ENCODE results near the gene ZNF638. TPM values are rescaled to one million over a fixed set of nuclear protein-coding genes. Genes with fewer than 3 reads are reported as not detected.

ZNF638 gene
- polyA plus RNA-seq, 1 of the 3 experiments (the other 2 are of a cell fraction), result 28.1 TPM

GRCh38 chr2:71347517-71347916 is 15.9 kb downstream of the ZNF638 start:
- DNase-seq, result no peak
- no peaks in the 10 kb centered on the region for H3K9me3 ChIP-seq
- H3K79me2 ChIP-seq (ENCODE audit: insufficient read depth), result peaks cover 100% of the 10 kb centered on the region
- TF ChIP-seq, protein P1, sequence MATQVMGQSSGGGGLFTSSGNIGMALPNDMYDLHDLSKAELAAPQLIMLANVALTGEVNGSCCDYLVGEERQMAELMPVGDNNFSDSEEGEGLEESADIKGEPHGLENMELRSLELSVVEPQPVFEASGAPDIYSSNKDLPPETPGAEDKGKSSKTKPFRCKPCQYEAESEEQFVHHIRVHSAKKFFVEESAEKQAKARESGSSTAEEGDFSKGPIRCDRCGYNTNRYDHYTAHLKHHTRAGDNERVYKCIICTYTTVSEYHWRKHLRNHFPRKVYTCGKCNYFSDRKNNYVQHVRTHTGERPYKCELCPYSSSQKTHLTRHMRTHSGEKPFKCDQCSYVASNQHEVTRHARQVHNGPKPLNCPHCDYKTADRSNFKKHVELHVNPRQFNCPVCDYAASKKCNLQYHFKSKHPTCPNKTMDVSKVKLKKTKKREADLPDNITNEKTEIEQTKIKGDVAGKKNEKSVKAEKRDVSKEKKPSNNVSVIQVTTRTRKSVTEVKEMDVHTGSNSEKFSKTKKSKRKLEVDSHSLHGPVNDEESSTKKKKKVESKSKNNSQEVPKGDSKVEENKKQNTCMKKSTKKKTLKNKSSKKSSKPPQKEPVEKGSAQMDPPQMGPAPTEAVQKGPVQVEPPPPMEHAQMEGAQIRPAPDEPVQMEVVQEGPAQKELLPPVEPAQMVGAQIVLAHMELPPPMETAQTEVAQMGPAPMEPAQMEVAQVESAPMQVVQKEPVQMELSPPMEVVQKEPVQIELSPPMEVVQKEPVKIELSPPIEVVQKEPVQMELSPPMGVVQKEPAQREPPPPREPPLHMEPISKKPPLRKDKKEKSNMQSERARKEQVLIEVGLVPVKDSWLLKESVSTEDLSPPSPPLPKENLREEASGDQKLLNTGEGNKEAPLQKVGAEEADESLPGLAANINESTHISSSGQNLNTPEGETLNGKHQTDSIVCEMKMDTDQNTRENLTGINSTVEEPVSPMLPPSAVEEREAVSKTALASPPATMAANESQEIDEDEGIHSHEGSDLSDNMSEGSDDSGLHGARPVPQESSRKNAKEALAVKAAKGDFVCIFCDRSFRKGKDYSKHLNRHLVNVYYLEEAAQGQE (IDR thresholded peaks at IDR 0.05; ENCODE audit: low read depth, low read length), result peak; percentile 96
- TF ChIP-seq TAF1 (IDR thresholded peaks at IDR 0.05; ENCODE audit: borderline replicate concordance, low read depth, low read length), result no peak
- no peak overlapping the region for H2AFZ ChIP-seq (ENCODE audit: low read depth)
- no peak overlapping the region for H3K4me2 ChIP-seq
- H3K9me2 ChIP-seq, result no peaks in the 10 kb centered on the region
- no peaks in the 10 kb centered on the region; a peak in 1 of 4 replicates for H3K4me1 ChIP-seq (ENCODE audit: control insufficient read depth in 1 of 2, insufficient read depth in 2 of 2, low read depth in 1 of 2, low read length in 1 of 2)
- ChIA-PET POLR2A (no interaction called here), CTCF (interaction anchor here (1.1 kb wide), 1 partner anchor 17 kb away, joined by 3 read pairs; no protein-coding TSS in a partner anchor)
- peaks cover 27 to 37% of the 10 kb centered on the region in 2 experiments for H3K36me3 ChIP-seq (replicated peaks in 1 of 2; ENCODE audit: control insufficient read depth in 1 of 2, insufficient read depth in 2 of 2, low read length in 1 of 2)
- H3K9ac ChIP-seq, result no peak overlapping the region
- no peaks in the 10 kb centered on the region for H3K27me3 ChIP-seq (ENCODE audit: insufficient read depth)
- H3F3A ChIP-seq (replicated peaks; ENCODE audit: insufficient read depth), result peaks cover 10% of the 10 kb centered on the region
- peaks cover 100% of the 10 kb centered on the region for H4K20me1 ChIP-seq (ENCODE audit: insufficient read depth)
- no peak overlapping the region for H3K27ac ChIP-seq (ENCODE audit: low read depth in 2 of 2, low read length in 1 of 2)
- H3K4me3 ChIP-seq (ENCODE audit: low read depth in 2 of 2, low read length in 1 of 2), result no peak overlapping the region

DNA sequence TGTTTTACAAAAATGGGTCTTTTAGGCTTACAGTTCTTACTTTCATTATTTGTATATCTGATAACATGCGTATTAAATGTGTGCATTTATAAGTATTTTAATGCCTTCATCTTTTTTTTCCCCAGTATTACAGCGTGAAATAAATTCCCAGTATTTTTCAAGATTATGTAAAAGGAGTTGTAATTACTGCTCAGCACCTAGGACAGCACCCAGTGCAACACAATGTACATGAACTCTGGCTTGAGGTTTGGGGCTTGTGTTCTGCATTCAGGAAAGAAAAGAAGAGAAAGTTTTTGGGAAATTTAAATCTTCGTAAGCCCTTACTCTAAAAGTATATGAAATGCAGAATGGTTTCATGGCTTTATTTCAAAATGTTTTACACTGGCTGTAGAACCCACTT is 16.7 kb downstream of the ZNF638 start:
- no peak overlapping the region for H3K4me3 ChIP-seq (ENCODE audit: low read depth in 2 of 2, low read length in 1 of 2)
- DNase-seq, result no peak
- H3F3A ChIP-seq (replicated peaks; ENCODE audit: insufficient read depth), result peaks cover 10% of the 10 kb centered on the region
- no peaks in the 10 kb centered on the region for H3K9me3 ChIP-seq
- peaks cover 100% of the 10 kb centered on the region for H4K20me1 ChIP-seq (ENCODE audit: insufficient read depth)
- H3K36me3 ChIP-seq (replicated peaks in 1 of 2; ENCODE audit: control insufficient read depth in 1 of 2, insufficient read depth in 2 of 2, low read length in 1 of 2), result peaks cover 27 to 42% of the 10 kb centered on the region in 2 experiments
- H3K4me2 ChIP-seq, result no peak overlapping the region
- H3K9me2 ChIP-seq, result no peaks in the 10 kb centered on the region
- H2AFZ ChIP-seq (ENCODE audit: low read depth), result no peak overlapping the region
- no peaks in the 10 kb centered on the region; a peak in 1 of 4 replicates for H3K4me1 ChIP-seq (ENCODE audit: control insufficient read depth in 1 of 2, insufficient read depth in 2 of 2, low read depth in 1 of 2, low read length in 1 of 2)
- no peak overlapping the region for H3K9ac ChIP-seq
- ChIA-PET CTCF (no interaction called here), POLR2A (no interaction called here)
- WGBS (ENCODE audit: low lambda C conversion rate), result 93% methylated on average over 3 of the region's 3 CpGs
- H3K79me2 ChIP-seq (ENCODE audit: insufficient read depth), result peaks cover 100% of the 10 kb centered on the region
- no peak for TF ChIP-seq SMC3 (IDR thresholded peaks at IDR 0.05; ENCODE audit: low read depth, low read length)
- TF ChIP-seq, protein P1 (IDR thresholded peaks at IDR 0.05; ENCODE audit: low read depth, low read length), result peak; percentile 97
- no peak overlapping the region for H3K27ac ChIP-seq (ENCODE audit: low read depth in 2 of 2, low read length in 1 of 2)
- no peaks in the 10 kb centered on the region for H3K27me3 ChIP-seq (ENCODE audit: insufficient read depth)
